Keratinocyte (primary cell): Measurements from ENCODE around the gene CHI3L1.

Experiments used
- EZH2 ChIP-seq: IDR thresholded peaks from one replicate; pipeline ENCODE4 v1.6.1; 2012; ENCODE audit warnings: inconsistent platforms, mild to moderate bottlenecking, low read length, moderate library complexity
- TF ChIP-seq, protein P1 (sequence below), 3 experiments: IDR thresholded peaks in 1 of 3; conservative IDR thresholded peaks in 1 of 3; optimal IDR thresholded peaks in 1 of 3; 2 replicates in 2 of 3; 3 replicates in 1 of 3; pipeline versions ENCODE3 to v1.5.1; 2011; ENCODE audit warnings: low read length in 3 of 3, mild to moderate bottlenecking in 3 of 3, moderate library complexity in 2 of 3, control low read depth in 1 of 3, inconsistent platforms in 1 of 3; ENCODE audit not compliant: insufficient read depth in 2 of 3; ENCODE audit errors: extremely low read depth in 1 of 3

DNA sequence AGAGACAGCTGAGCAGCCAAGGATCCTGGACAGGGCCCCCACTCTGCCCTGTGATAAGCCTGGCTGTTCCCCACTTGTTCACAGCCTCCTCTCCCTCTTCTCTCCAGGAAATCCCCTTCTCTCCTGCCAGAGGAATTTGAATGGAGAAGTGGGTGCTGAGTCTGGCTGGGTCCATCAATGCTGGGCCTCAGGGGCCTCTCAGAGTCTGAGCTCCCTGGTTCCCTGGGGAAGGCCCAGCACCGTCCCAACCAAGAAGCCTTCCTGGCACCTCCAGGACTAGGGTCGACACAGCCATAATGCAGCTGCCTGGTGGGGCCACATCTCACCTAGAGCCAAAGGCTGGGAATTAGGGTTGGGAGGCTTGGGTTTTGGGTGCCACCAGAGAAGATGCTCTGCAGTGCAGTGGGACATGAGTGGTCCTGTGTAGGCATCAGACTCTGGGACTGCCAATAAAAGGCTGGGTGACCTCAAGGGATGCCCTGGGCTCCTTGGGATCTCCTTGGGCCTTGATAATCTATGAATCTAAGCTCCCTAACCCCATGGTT is 13.4 kb downstream of the CHI3L1 start:
- TF ChIP-seq, protein P1, sequence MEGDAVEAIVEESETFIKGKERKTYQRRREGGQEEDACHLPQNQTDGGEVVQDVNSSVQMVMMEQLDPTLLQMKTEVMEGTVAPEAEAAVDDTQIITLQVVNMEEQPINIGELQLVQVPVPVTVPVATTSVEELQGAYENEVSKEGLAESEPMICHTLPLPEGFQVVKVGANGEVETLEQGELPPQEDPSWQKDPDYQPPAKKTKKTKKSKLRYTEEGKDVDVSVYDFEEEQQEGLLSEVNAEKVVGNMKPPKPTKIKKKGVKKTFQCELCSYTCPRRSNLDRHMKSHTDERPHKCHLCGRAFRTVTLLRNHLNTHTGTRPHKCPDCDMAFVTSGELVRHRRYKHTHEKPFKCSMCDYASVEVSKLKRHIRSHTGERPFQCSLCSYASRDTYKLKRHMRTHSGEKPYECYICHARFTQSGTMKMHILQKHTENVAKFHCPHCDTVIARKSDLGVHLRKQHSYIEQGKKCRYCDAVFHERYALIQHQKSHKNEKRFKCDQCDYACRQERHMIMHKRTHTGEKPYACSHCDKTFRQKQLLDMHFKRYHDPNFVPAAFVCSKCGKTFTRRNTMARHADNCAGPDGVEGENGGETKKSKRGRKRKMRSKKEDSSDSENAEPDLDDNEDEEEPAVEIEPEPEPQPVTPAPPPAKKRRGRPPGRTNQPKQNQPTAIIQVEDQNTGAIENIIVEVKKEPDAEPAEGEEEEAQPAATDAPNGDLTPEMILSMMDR (optimal IDR thresholded peaks at IDR 0.05 in 1 of 3, IDR thresholded peaks at IDR 0.05 in 1 of 3, conservative IDR thresholded peaks at IDR 0.05 in 1 of 3; ENCODE audit: extremely low read depth in 1 of 3, insufficient read depth in 2 of 3, low read length in 3 of 3) = no peak
- TF ChIP-seq EZH2 = no peak
